Mesendoderm (in vitro differentiated cells): ENCODE data around the gene RAET1L.
A peak's percentile ranks its signal among the peaks of the same experiment; 100 is the strongest.
"Not testable (repeated sequence)": the region's sequence is repeated elsewhere in the genome, so short reads cannot be mapped to it uniquely, and the experiment has no call there.

Source experiments
- DNase-seq: peaks from one replicate; pipeline ENCODE4 v3.0.0; 2013
- H2AK5ac ChIP-seq: 2 replicates; pipeline ENCODE4 v1.6.1; 2013; ENCODE audit warnings: low read length, inconsistent platforms
- H2BK120ac ChIP-seq: 2 replicates; pipeline ENCODE4 v1.6.1; 2013; ENCODE audit warnings: low read depth, mild to moderate bottlenecking, low read length, moderate library complexity, mixed read lengths
- H2BK15ac ChIP-seq: replicated peaks from 2 replicates; pipeline ENCODE4 v1.6.1; 2013; ENCODE audit warnings: low read depth, mild to moderate bottlenecking, moderate library complexity
- H2BK5ac ChIP-seq: 2 replicates; pipeline ENCODE4 v1.6.1; 2013; ENCODE audit warnings: low read length, inconsistent platforms
- H3K18ac ChIP-seq: 2 replicates; pipeline ENCODE4 v1.6.1; 2013; ENCODE audit warnings: mild to moderate bottlenecking, low read length, mixed read lengths
- H3K23ac ChIP-seq: one replicate; pipeline ENCODE4 v1.6.1; 2013; ENCODE audit warnings: low read length
- H3K27ac ChIP-seq: 2 replicates; pipeline ENCODE4 v1.5.1; 2013; ENCODE audit warnings: low read depth, mild to moderate bottlenecking, inconsistent platforms, low read length, moderate library complexity
- H3K27me3 ChIP-seq: 2 replicates; pipeline ENCODE4 v1.6.1; 2013; ENCODE audit warnings: low read length, control low read depth, mild to moderate bottlenecking, inconsistent platforms; ENCODE audit not compliant: insufficient read depth, poor library complexity
- H3K36me3 ChIP-seq: 2 replicates; pipeline ENCODE4 v1.6.1; 2013; ENCODE audit warnings: low read length, inconsistent platforms; ENCODE audit not compliant: control insufficient read depth, insufficient read depth
- H3K4ac ChIP-seq: one replicate; pipeline ENCODE4 v1.6.1; 2013; ENCODE audit warnings: low read depth, mild to moderate bottlenecking, low read length, moderate library complexity
- H3K4me1 ChIP-seq: 2 replicates; pipeline ENCODE4 v1.6.1; 2013; ENCODE audit warnings: low read depth, low read length, inconsistent platforms; ENCODE audit not compliant: control insufficient read depth
- H3K4me2 ChIP-seq: 2 replicates; pipeline ENCODE4 v1.6.1; 2013; ENCODE audit warnings: low read length
- H3K4me3 ChIP-seq: 2 replicates; pipeline ENCODE4 v1.5.1; 2013; ENCODE audit warnings: mild to moderate bottlenecking, low read length
- H3K56ac ChIP-seq: one replicate; pipeline ENCODE4 v1.6.1; 2013; ENCODE audit warnings: low read length
- H3K79me1 ChIP-seq: 2 replicates; pipeline ENCODE4 v1.6.1; 2013; ENCODE audit warnings: low read length, inconsistent platforms
- H3K79me2 ChIP-seq: 2 replicates; pipeline ENCODE4 v1.6.1; 2013; ENCODE audit warnings: mild to moderate bottlenecking, low read length; ENCODE audit not compliant: control insufficient read depth, insufficient read depth
- H3K9ac ChIP-seq: 2 replicates; pipeline ENCODE4 v1.6.1; 2013; ENCODE audit warnings: low read length, inconsistent platforms
- H4K5ac ChIP-seq: one replicate; pipeline ENCODE4 v1.6.1; 2013; ENCODE audit warnings: low read length
- H4K8ac ChIP-seq: one replicate; pipeline ENCODE4 v1.6.1; 2013; ENCODE audit warnings: low read depth, mild to moderate bottlenecking, control low read depth, low read length, moderate library complexity
- WGBS: extraction: QIAGEN DNeasy Blood & Tissue Kit; methylation state at CpG from one replicate; pipeline ENCODE4 v1.1.7; 2013; ENCODE audit warnings: low lambda C conversion rate, missing lambda C conversion rate; ENCODE audit not compliant: insufficient coverage; ENCODE audit errors: extremely low coverage; 5-methylcytosine and 5-hydroxymethylcytosine counted together

Gene RAET1L

DNA sequence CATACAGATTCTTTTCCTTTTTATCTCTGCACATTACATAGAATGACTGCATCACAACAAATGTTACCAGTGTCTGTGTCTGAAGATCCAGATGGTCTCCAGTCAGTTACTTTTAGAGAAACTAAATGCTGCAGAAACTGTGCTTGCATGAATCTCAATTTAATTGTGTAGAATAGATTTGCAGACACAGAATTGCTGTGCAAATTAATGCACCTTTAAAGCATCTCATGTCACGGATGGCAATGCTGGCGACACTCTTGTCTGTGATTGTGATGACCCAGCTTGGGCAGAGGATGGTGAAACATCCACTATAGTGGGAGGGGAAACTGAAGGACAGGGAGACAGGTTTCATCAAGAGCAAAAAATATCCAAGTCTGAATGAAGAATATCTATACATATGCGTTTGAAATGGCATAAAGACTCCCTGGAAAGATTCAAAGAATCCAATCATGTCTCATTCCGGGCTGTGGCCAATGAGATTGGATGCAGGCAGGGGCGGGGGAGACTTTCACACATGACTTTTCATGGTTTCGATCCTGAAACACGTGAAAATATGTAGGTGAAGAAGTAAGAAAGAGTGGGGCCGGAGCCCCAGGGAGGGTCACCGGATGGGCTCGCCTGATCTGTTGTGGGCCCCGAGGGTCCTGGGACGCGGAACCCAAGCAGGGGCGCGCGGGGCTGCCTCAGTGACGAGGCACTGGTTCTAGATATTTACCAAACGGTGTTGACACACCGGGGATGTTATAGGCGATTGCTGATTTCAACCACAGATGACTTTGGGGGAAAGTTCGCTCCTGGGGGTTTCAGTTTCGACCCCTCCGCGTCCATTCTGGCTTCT, 11.3 kb downstream of the RAET1L start:
- not testable (repeated sequence) for H3K4ac ChIP-seq, H3K9ac ChIP-seq, H4K5ac ChIP-seq, H3K4me2 ChIP-seq, H3K56ac ChIP-seq, H4K8ac ChIP-seq, H3K79me1 ChIP-seq, H3K27ac ChIP-seq, H3K4me3 ChIP-seq, H3K79me2 ChIP-seq, H3K23ac ChIP-seq, H2BK120ac ChIP-seq, H2BK15ac ChIP-seq, H3K4me1 ChIP-seq, H2BK5ac ChIP-seq, DNase-seq, H3K36me3 ChIP-seq, H3K18ac ChIP-seq, H2AK5ac ChIP-seq
- WGBS, result no CpG with 5 or more reads among the region's 24 CpGs
- H3K27me3 ChIP-seq, result peaks cover 21% of the 10 kb centered on the region

DNA sequence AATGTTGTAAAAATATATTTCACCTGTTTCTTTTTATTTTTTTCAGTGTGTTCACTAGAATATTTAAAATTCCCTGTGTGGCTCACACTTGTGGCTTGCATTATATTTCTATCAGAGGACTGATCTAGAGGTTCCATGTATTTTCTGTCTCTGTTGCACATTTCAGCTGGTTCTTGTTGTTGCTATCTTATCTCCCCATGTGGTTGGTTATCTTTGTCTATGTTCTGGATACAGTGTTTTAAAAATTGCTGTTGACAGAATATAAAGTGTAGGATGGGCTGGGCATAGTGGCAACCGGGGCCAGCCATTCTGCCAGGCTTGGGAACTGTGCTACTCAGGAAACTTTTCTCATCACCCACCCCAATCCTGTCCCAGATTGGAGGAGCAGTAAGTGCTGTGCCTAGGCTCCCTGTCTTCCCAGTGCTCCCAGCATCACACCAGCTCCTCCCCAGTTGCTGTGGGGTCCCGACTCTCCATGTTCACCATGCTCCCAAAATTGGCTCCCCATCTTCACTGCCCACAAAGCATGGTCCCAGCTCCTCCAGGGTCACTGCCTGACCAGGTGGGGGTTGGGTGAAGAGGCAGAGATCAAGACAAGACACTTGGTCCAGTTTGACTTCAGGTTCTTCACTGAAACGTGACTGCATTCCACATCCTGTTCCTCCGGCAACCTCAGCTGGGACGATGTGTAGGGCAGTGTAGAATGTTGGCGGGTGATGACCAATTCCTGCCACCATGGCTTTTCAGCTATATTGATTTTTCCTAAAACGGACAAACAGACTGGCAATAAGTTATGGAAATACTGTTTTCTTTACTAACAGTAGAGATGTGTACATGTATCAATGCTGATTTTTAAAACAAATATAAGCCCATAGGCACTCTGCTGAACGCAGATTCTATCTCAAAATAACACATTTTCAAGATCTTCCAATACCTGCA, 12.2 kb downstream of the RAET1L start:
- H4K5ac ChIP-seq, H3K4me3 ChIP-seq, H2AK5ac ChIP-seq, H3K23ac ChIP-seq, H2BK15ac ChIP-seq, H3K36me3 ChIP-seq, H2BK5ac ChIP-seq, H3K79me2 ChIP-seq, H3K27ac ChIP-seq, H3K18ac ChIP-seq, H3K56ac ChIP-seq, H3K4ac ChIP-seq, H3K9ac ChIP-seq, H3K4me1 ChIP-seq, H3K4me2 ChIP-seq, H3K79me1 ChIP-seq, DNase-seq, H4K8ac ChIP-seq, H2BK120ac ChIP-seq: not testable (repeated sequence)
- H3K27me3 ChIP-seq, result peaks cover 21% of the 10 kb centered on the region
- WGBS, result no CpG with 5 or more reads among the region's 8 CpGs

DNA sequence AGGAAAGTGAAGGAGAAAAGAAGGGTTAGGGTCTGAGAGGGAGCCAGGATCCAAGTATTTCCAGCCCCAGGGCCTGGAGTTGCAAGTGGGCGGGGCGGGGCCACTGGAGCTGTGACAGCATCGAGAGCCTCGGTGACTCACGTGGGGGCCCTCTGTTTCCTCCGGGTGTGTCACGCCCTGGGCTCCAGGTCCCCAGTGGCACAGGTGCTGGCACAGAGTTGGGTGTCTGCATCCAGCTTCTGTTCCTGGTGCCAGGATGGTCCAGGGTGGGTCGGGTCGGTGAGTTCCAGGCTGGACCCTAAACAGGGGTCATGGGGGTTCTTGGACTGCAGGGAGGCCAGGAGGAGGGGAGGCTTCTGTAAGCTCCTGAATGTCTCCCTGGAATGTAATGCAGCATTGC, 16.7 kb downstream of the RAET1L start:
- no peak for DNase-seq
- Histone ChIP-seq H3K4me3 (no peak overlapping the region), H3K4me2 (no peak overlapping the region), H3K4me1 (no peaks in the 10 kb centered on the region), H2BK120ac (no peak overlapping the region), H4K8ac (no peak overlapping the region), H2BK15ac (no peak overlapping the region), H4K5ac (no peak overlapping the region), H3K79me2 (no peaks in the 10 kb centered on the region), H3K23ac (no peak overlapping the region), H3K27me3 (peaks cover 17% of the 10 kb centered on the region), H2AK5ac (no peak overlapping the region), H3K27ac (no peak overlapping the region), H3K79me1 (no peaks in the 10 kb centered on the region), H3K56ac (no peak overlapping the region), H3K9ac (no peak overlapping the region), H3K4ac (no peak overlapping the region), H3K36me3 (no peaks in the 10 kb centered on the region), H2BK5ac (no peak overlapping the region), H3K18ac (no peak overlapping the region)
- no CpG with 5 or more reads among the region's 9 CpGs for WGBS

DNA sequence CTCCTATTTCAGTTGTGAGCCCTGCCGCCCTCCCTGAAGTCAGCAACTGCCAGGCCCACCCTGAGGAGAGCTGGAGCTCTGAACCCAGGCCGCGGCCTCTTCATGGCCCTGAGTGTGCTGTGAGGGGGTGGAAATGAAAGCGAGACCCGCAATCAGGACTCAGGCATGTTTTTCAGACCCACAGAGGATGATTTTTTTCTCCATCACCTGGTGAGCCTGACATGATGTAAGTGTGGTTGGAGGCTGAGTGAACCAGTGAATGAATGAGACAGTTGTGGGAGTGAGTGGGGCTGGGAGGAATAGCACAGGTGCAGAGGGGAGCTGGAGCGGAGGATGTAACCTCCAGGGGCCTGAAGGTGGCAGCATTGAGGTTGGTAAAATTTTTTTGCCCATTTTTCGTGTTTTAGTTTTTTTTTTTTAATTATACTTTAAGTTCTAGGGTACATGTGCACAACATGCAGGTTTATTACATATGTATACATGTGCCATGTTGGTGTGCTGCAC, 18.3 kb downstream of the RAET1L start:
- H3K4me2 ChIP-seq, result no peak overlapping the region
- H3K18ac ChIP-seq, result no peak overlapping the region
- no CpG with 5 or more reads among the region's 7 CpGs for WGBS
- H3K4ac ChIP-seq, result no peak overlapping the region
- H3K79me2 ChIP-seq, result no peaks in the 10 kb centered on the region
- H2AK5ac ChIP-seq, result no peak overlapping the region
- H3K9ac ChIP-seq, result no peak overlapping the region
- no peak overlapping the region for H2BK15ac ChIP-seq
- H2BK5ac ChIP-seq, result no peak overlapping the region
- no peak overlapping the region for H4K5ac ChIP-seq
- no peak overlapping the region for H2BK120ac ChIP-seq
- no peak overlapping the region for H3K56ac ChIP-seq
- no peaks in the 10 kb centered on the region for H3K4me1 ChIP-seq
- H3K36me3 ChIP-seq, result no peaks in the 10 kb centered on the region
- no peak for DNase-seq
- H3K4me3 ChIP-seq, result no peak overlapping the region
- H4K8ac ChIP-seq, result no peak overlapping the region
- no peak overlapping the region for H3K27ac ChIP-seq
- H3K23ac ChIP-seq, result no peak overlapping the region
- no peaks in the 10 kb centered on the region for H3K79me1 ChIP-seq
- H3K27me3 ChIP-seq, result peaks cover 10% of the 10 kb centered on the region

DNA sequence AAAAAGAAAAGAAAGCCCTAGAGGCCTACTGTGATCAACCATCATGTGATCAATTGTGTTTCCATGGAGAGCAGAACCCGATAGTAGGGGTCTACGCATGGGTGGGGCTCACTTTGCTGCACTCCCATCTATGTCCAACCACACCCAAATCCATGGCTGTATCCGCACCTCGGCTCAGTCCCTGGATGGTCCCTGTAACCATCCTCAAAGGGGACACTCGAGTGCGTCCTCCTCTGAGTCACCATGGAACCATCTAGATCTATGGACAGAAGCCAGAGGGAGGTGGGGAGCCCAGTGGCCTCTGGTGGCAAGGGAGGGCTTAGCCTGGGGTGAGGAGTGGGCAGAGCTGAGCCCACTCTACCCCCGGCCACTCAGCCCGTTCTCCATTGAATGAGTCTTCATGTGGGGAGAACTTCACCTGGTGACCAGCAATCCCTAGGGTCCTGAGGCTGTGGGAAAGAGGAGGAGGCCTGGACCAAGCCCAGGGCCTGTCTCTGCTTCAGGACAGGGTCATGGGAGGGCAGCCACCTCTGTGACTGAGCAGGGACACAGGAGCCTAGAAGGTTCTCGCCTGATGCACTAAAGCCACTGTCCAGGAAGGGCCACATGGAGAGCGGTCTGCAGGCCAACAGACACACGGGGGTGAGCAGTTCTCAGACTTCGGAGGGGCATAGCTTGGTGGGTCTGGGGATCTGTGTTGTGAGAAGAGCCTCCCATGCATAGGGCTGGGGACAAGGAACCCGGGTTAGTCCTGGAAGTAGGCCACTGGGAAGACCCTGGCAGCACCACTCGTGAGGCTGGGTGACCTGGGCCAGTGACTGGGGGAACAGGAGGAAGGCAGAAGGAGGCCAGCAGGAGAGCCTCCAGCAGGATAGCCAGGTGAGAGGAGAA, 19.3 kb downstream of the RAET1L start:
- H3K56ac ChIP-seq, result peak overlapping the region; percentile 89
- H3K18ac ChIP-seq, result no peak overlapping the region
- H2BK5ac ChIP-seq, result no peak overlapping the region
- no peaks in the 10 kb centered on the region for H3K79me1 ChIP-seq
- no peak overlapping the region for H4K5ac ChIP-seq
- WGBS, result no CpG with 5 or more reads among the region's 14 CpGs
- no peaks in the 10 kb centered on the region for H3K4me1 ChIP-seq
- no peak overlapping the region for H2BK15ac ChIP-seq
- no peak overlapping the region for H3K9ac ChIP-seq
- no peak overlapping the region for H3K27ac ChIP-seq
- no peak overlapping the region for H2BK120ac ChIP-seq
- peak overlapping the region; percentile 71 for H3K4me2 ChIP-seq
- H3K4me3 ChIP-seq, result no peak overlapping the region
- H3K27me3 ChIP-seq, result peaks cover 8% of the 10 kb centered on the region
- no peak overlapping the region for H4K8ac ChIP-seq
- no peaks in the 10 kb centered on the region for H3K36me3 ChIP-seq
- H2AK5ac ChIP-seq, result no peak overlapping the region
- no peaks in the 10 kb centered on the region for H3K79me2 ChIP-seq
- H3K4ac ChIP-seq, result no peak overlapping the region
- no peak for DNase-seq
- H3K23ac ChIP-seq, result no peak overlapping the region
